Stimulated activated CD4-positive, alpha-beta T cell treated with anti-CD3 and anti-CD28 coated beads, TNF-alpha, amount 100 ng/mL, for 1 hour (primary cell): ENCODE data around the gene REXO1.

Experiments used
- DNase-seq, 3 donors: peaks; one replicate each; pipeline ENCODE4 v3.0.0-alpha.2; 2020; ENCODE audit warnings: low read depth in 3 of 3, low spot score in 1 of 3

Gene REXO1

DNA sequence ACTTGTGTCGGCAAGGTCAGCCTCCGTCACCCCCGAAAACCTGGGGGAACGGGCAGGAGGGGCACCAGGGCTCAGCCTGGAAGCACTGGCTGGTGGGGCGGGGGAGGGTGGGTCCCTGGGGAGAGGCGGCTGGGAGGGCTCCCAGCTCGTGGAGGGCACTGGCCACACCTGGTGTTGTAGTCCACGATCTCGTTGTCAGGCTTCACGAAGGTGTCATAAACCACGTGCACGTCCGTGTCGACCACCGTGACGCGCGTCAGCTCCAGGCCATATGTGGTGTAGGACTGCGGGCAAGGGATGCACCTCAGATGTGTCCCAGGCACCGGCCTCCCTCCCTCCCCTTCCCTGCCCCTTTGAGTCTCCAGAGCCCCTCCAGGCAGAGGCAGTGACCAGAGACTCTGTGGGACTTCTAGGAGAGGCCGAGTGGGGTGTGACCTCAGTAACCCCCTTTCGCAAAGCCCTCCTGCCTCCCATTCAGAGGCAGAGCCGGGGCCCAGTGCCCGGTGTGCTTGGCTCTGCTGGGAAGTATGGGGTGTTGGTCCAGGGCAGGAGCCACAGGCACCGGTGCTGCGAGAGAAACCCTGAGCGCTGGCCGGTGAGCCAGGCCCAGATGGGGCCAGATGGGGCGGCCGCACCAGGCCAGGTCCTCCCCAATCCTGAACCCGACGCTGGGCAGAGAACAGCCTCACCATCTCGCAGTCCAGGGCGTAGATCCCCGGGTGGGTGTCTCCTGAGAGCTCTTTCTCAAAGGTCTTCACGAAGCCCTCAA, 31.6 kb downstream of the REXO1 start:
- no peak for DNase-seq

DNA sequence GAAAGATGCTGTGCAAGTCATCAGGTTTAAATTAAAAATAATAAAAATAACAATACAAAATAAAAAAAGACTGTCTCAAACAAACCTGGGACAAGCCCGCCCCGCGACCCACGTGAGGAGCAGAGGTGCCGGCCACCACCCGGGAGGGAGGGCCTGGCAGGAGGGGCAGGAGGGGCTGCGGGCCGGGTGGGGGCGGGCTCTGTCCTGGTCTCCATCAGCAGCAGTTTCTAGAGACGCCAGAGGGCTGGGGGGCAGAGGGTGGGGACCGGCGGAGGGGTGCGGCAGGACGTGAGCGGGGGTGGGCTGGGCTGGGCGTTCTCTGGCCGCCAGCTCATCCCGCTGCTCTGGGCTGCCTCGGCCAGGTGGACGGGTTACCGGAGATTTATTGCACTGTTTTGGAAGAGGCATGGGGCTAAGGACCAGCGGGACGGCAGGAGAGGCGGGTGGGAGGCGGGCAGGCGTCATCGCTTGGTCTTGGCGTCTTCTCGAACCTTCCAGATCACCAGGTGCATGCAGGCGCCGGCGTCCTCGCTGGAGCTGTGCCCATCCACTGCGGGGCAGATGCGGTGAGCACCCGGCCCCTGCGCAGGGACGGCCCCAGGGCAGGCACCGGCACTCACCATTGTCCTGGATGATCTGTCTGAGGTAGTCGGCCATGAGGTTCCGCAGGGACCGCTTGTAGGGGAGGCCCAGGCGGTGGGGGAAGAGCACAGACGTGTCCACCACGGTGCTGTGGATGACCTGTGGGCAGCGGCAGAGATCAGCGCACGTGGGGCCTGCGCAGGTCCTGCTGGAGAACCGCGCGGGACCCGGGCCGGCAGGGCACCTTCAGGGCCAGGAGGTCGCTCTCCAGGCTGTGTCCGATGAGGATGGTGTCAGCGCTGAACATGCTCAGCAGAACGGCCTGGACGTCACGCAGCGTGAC, 32.4 kb downstream of the REXO1 start:
- DNase-seq, result no peak

DNA sequence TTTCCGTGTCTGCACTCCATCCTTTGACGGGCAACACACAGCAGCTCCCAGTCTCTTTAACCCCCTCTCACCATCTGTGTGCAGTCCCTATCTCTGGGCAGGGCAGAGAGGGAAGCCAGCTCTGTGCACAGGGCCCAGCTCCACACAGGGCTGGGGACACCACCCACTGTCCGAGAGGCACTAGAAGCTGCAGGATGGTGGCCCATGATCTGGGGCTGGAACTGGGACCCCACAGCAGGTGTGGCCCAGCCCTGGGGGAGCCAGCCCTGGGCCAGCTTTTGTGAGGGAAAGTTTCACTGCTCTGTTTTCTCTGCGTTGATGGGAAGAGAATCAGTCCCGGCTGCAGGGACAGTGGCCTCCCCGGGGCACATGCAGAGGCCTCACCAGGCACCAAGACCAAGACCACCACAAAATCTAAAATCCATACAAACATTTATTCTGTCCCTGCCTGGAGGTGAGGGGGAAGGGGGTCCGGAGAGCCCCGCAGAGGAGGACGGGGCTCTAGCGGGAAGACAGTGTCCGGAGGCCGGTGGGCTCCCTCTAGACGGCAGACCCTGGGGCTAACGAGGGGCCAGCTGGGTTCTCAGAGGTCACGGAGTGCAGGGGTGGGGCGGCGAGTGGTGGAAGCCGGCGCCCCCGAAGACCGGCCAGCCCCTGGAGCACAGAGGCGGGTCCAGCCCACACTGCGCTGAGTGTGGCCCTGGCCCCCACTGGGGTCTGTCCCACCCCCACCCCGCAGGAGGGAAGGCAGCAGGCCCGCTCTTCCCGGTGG, 33.3 kb downstream of the REXO1 start:
- DNase-seq, result no peak

GRCh38 chr19:1814391-1814790, 33.9 kb downstream of the REXO1 start:
- DNase-seq, result no peak

DNA sequence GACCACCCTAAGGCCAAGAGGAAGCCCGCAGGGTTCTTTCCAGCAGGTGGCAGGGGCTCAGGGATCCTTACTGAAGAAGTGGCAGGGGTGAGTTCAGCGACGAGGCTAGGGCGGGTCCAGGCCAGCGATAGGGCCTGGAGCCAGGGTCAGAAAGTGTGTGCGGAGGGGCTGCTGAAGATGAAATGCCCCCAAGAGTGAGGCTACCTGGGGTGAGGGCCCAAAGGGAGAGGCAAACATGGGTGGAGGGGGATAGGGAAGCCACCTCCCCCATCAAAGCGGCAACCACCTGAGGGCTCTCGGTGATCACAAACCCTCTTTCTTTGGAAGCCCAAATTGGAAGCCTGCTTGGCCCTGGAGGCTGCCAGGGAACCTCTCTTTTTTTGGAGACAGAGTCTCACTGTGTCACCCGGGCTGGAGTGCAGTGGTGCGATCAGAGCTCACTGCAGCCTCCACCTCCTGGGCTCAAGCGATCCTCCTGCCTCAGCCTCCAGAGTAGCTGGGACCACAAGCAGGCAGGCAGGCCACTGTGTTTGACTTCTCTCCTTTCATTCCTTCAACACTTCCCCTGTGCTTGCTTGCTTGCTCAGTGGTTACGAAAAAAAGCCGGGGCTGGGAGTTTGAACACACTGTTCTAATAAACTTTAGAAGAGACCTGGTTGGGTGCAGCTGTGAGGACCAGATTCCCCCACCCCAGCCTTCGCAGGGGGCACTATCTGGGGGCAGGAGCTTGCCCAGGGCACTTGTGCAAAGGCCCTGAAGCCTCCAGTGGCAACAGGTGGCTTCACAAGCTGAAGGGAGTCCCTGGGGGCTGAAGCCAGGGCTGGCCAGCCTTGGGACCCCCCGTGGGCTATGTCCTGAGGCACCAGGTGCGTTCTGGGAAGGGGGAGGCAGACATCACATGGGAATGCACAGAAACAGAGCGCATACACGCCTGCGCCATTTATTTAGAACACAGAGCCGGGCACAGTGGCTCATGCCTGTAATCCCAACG, 34.8 kb downstream of the REXO1 start:
- DNase-seq, result no peak

- DNase-seq, result peak; percentile 54 to 59 (median 54)
Observed at GRCh38 chr19:1812426-1813191, 35.7 kb downstream of the REXO1 start.

GRCh38 chr19:1811942-1812425, 36.3 kb downstream of the REXO1 start, which contains the start of gene ATP8B3:
TSS of gene ATP8B3 (minus strand) at chr19:1812276. CDS start at chr19:1811736, 540 bp downstream.
- DNase-seq, result peak in 2 of 3 donors; percentile 50 to 51

- DNase-seq, result peak in 1 of 3 donors; percentile 35
Observed at GRCh38 chr19:1811472-1811894, 36.8 kb downstream of the REXO1 start.

DNA sequence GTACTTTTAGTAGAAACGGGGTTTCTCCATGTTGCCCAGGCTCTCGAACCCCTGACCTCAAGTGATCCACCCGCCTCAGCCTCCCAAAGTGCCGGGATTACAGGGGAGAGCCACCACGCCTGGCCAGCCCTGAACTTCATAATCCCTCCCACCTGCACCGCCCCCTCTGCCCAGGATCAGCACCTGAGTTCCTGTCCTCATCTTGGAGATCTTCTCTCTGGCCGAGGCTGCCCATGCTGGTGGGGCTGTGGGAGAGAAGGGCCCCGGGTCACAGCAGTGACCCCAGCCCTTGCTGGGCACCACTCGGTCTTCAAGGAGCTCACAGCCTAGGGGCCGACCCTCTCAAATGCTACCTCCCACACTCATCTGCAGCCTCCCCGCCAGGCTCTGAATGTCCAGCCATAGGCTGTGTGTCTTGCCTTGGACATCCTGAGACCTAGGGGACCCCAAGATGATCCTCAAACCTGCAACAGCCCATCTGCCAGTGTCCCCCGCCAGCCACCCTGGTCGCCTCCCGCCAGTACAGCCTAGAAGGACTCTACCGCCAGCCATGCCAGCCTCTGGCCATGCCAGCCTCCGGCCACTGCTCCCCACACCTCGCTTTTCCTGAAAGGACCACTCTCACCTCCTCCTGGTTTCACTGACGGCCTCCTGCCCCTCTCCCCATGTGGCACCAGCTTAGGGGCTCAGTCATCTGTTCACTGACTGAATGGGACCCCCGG, 37.7 kb downstream of the REXO1 start:
- DNase-seq, result no peak

GRCh38 chr19:1809678-1810077, 38.6 kb downstream of the REXO1 start:
- no peak for DNase-seq

- no peak for DNase-seq
Observed at GRCh38 chr19:1808395-1808731, 39.9 kb downstream of the REXO1 start.

- no peak for DNase-seq
Observed at GRCh38 chr19:1807695-1808394, 40.4 kb downstream of the REXO1 start.

- no peak for DNase-seq
Observed at GRCh38 chr19:1807030-1807694, 41.1 kb downstream of the REXO1 start.

DNA sequence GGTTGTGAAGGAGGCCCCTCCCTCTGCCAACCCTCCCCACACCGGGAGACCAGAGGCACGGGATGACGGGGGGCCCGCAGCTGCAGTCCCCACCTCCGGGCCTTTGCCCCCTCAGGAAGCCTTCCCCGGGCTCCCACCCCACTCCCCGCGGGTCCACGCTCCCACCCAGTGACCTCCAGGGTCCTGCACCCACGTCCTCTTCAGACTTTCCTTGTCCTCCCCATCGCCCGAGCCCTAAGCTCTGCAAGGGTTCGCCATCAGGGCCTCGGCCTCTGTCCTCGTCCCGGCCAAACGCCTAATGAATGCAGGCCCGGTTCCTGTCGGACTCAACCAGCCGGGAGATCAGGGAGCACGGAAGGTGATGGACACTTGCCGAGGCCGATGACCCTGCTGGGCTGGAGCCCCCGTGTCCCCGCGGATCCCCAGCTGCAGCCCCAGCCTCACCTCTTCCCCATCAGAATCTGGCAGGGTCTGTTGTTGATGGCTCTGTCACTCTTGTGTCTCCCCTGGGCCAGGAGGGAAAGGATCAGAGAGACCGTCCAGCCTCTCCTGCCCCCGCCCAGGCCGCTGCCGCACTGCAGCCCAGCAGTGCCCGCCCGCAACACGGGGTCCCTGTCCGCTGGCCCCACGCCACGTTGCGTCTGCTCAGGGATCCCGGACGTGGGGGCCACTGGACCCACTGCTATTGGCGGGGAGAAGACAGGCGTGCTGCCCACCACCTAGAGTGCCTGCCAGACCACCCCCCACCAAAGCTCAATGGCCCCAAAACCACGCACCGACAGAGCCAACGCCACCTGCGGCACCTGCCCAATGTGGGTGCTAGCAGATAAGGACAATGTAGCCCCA, 41.9 kb downstream of the REXO1 start:
- no peak for DNase-seq

DNA sequence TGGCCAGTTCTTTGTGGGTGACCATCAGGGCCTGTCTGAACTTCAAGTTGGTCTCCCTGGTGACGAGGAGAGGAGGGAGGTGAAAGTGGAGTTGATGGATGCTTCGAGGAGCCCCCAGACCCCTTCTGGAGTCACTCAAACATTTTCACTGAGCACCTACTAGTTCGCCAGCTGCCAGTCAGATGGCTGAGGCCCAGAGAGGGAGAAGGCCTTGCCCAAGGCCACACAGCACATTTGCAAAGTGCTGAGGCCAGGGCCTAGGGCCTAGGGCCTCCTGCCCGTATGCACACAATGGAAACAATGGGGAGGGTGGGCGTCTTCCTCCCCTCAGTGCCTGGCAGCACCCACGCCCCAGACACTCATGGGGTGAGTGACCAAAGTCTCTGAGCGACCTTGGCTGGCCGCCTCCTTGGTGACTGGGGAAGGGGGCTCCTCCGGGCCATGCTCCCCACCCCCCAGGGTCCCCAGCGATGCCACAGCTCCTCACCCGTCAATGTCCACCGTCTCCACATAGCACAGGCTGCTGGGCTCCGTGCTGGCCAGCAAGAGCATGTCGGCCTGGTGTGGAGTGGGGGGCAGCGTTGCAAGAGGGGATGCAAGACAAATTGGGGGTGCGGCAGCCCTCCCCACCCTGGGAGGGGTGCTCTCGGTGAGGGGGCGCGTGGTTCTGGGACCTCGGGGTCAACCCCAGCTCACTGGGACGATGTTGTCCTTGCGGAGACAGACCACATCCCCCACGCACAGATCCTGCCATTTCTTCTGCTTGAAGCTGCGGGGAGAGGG, 42.7 kb downstream of the REXO1 start:
- no peak for DNase-seq

DNA sequence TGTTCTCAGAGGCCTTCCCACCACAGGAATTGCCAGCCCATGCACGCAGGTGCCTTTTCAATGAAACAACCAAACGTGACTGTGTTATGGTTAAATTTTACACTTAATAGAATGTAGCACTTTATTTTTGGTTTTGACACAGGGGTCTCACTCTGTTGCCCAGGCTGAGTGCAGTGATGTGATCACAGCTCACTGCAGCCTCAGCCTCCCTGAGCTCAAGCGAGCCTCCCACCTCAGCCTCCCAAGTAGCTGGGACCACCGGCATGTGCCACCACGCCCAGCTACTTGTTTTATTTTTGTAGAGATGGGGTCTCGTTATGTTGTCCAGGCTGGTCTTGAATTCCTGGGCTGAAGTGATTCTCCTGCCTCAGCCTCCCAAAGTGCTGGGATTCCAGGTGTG, 43.4 kb downstream of the REXO1 start:
- no peak for DNase-seq
